Measurements from ENCODE around the gene C11orf98. TPM values are rescaled to one million over a fixed set of nuclear protein-coding genes. Genes with fewer than 3 reads are reported as not detected.

Gene C11orf98
- polyA plus RNA-seq, 1 donor from 2014 or later, result 92.0 TPM

DNA sequence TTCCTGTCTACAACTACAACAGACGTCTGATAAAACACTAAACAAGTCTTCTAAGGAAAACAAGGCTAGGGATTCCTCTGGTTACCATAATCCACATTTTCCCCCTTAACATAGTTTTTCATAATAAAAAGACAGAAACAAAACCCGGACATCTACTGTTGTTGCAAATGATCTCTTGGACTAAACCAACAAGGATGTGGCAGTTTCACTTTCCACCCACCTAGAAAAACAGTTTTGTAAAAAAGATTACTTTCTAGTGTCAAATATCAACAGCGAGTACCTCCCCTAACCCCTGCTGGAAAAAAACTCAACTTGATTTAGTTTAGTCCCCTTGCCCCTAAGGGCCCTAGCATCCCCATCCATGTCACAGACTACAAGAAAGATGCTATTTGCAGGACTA is 47.9 kb upstream of the C11orf98 start:
- Histone ChIP-seq H3K9me2 (ENCODE audit: insufficient read depth, low read length) (no peaks in the 10 kb centered on the region), H3K36me3 (ENCODE audit: insufficient read depth, low read length) (peaks cover 11% of the 10 kb centered on the region), H3K4me3 (ENCODE audit: low read length) (no peak overlapping the region), H3K4me2 (ENCODE audit: low read length) (no peak overlapping the region), H4K20me1 (ENCODE audit: insufficient read depth) (no peaks in the 10 kb centered on the region), H3K27ac (ENCODE audit: low read length) (no peak overlapping the region), H3F3A (ENCODE audit: insufficient read depth, low read length, poor library complexity, severe bottlenecking) (peaks cover 3% of the 10 kb centered on the region), H3K79me2 (replicated peaks; ENCODE audit: insufficient read depth, low read length) (peaks cover 14% of the 10 kb centered on the region), H3K9ac (ENCODE audit: low read length) (no peak overlapping the region), H3K9me3 (ENCODE audit: low read length) (no peaks in the 10 kb centered on the region), H3K27me3 (ENCODE audit: insufficient read depth, low read depth, low read length) (no peaks in the 10 kb centered on the region), H2AFZ (ENCODE audit: low read depth, low read length) (no peak overlapping the region)
- TF ChIP-seq POLR2AphosphoS5 (IDR thresholded peaks at IDR 0.05) (no peak), EZH2 (IDR thresholded peaks at IDR 0.05; ENCODE audit: borderline replicate concordance, insufficient read depth, low read length, poor library complexity, severe bottlenecking) (no peak), MXI1 (conservative IDR thresholded peaks at IDR 0.05; ENCODE audit: poor library complexity, severe bottlenecking) (no peak), SMC3 (conservative IDR thresholded peaks at IDR 0.05; ENCODE audit: poor library complexity) (no peak), RAD21 (conservative IDR thresholded peaks at IDR 0.05) (no peak), EP300 (conservative IDR thresholded peaks at IDR 0.05; ENCODE audit: poor library complexity, severe bottlenecking) (no peak), TAF1 (IDR thresholded peaks at IDR 0.05; ENCODE audit: low read depth) (no peak)
- TF ChIP-seq, protein P1, sequence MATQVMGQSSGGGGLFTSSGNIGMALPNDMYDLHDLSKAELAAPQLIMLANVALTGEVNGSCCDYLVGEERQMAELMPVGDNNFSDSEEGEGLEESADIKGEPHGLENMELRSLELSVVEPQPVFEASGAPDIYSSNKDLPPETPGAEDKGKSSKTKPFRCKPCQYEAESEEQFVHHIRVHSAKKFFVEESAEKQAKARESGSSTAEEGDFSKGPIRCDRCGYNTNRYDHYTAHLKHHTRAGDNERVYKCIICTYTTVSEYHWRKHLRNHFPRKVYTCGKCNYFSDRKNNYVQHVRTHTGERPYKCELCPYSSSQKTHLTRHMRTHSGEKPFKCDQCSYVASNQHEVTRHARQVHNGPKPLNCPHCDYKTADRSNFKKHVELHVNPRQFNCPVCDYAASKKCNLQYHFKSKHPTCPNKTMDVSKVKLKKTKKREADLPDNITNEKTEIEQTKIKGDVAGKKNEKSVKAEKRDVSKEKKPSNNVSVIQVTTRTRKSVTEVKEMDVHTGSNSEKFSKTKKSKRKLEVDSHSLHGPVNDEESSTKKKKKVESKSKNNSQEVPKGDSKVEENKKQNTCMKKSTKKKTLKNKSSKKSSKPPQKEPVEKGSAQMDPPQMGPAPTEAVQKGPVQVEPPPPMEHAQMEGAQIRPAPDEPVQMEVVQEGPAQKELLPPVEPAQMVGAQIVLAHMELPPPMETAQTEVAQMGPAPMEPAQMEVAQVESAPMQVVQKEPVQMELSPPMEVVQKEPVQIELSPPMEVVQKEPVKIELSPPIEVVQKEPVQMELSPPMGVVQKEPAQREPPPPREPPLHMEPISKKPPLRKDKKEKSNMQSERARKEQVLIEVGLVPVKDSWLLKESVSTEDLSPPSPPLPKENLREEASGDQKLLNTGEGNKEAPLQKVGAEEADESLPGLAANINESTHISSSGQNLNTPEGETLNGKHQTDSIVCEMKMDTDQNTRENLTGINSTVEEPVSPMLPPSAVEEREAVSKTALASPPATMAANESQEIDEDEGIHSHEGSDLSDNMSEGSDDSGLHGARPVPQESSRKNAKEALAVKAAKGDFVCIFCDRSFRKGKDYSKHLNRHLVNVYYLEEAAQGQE (IDR thresholded peaks at IDR 0.05; ENCODE audit: borderline replicate concordance), result no peak
- TF ChIP-seq, protein P2, sequence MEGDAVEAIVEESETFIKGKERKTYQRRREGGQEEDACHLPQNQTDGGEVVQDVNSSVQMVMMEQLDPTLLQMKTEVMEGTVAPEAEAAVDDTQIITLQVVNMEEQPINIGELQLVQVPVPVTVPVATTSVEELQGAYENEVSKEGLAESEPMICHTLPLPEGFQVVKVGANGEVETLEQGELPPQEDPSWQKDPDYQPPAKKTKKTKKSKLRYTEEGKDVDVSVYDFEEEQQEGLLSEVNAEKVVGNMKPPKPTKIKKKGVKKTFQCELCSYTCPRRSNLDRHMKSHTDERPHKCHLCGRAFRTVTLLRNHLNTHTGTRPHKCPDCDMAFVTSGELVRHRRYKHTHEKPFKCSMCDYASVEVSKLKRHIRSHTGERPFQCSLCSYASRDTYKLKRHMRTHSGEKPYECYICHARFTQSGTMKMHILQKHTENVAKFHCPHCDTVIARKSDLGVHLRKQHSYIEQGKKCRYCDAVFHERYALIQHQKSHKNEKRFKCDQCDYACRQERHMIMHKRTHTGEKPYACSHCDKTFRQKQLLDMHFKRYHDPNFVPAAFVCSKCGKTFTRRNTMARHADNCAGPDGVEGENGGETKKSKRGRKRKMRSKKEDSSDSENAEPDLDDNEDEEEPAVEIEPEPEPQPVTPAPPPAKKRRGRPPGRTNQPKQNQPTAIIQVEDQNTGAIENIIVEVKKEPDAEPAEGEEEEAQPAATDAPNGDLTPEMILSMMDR (IDR thresholded peaks at IDR 0.05; ENCODE audit: poor library complexity, severe bottlenecking), result no peak

- Histone ChIP-seq H3K27ac (ENCODE audit: low read length) (no peak overlapping the region), H3K4me2 (ENCODE audit: low read length) (no peak overlapping the region), H3K36me3 (ENCODE audit: insufficient read depth, low read length) (peaks cover 11% of the 10 kb centered on the region), H4K20me1 (ENCODE audit: insufficient read depth) (no peaks in the 10 kb centered on the region), H3K9ac (ENCODE audit: low read length) (no peak overlapping the region), H3K9me3 (ENCODE audit: low read length) (no peaks in the 10 kb centered on the region), H2AFZ (ENCODE audit: low read depth, low read length) (no peak overlapping the region), H3K9me2 (ENCODE audit: insufficient read depth, low read length) (no peaks in the 10 kb centered on the region), H3K27me3 (ENCODE audit: insufficient read depth, low read depth, low read length) (no peaks in the 10 kb centered on the region), H3K4me3 (ENCODE audit: low read length) (no peak overlapping the region), H3F3A (ENCODE audit: insufficient read depth, low read length, poor library complexity, severe bottlenecking) (peaks cover 6% of the 10 kb centered on the region), H3K79me2 (replicated peaks; ENCODE audit: insufficient read depth, low read length) (peaks cover 18% of the 10 kb centered on the region)
- TF ChIP-seq TAF1 (IDR thresholded peaks at IDR 0.05; ENCODE audit: low read depth) (no peak), EZH2 (IDR thresholded peaks at IDR 0.05; ENCODE audit: borderline replicate concordance, insufficient read depth, low read length, poor library complexity, severe bottlenecking) (no peak), RAD21 (conservative IDR thresholded peaks at IDR 0.05) (no peak), MXI1 (conservative IDR thresholded peaks at IDR 0.05; ENCODE audit: poor library complexity, severe bottlenecking) (no peak), SMC3 (conservative IDR thresholded peaks at IDR 0.05; ENCODE audit: poor library complexity) (no peak), POLR2AphosphoS5 (IDR thresholded peaks at IDR 0.05) (no peak), EP300 (conservative IDR thresholded peaks at IDR 0.05; ENCODE audit: poor library complexity, severe bottlenecking) (no peak)
- TF ChIP-seq, protein P2 (IDR thresholded peaks at IDR 0.05; ENCODE audit: poor library complexity, severe bottlenecking), result no peak
- TF ChIP-seq, protein P1 (IDR thresholded peaks at IDR 0.05; ENCODE audit: borderline replicate concordance), result no peak
These were observed 47.3 kb upstream of the C11orf98 start for GRCh38 chr11:62712276-62712812.

Measured in neural cell (in vitro differentiated cells).